VCaP (cell line): ENCODE measurements around the gene ZNF778.

Source experiments
- H3K27ac ChIP-seq: fragments of 450-650 bp; 2 replicates; pipeline ENCODE4 v1.5.1; 2017
- TF ChIP-seq, protein P1 (sequence below): fragments of 450-650 bp; conservative IDR thresholded peaks from 2 replicates; pipeline ENCODE4 v1.5.1; 2017; ENCODE audit warnings: mild to moderate bottlenecking, moderate library complexity

The ZNF778 gene

DNA sequence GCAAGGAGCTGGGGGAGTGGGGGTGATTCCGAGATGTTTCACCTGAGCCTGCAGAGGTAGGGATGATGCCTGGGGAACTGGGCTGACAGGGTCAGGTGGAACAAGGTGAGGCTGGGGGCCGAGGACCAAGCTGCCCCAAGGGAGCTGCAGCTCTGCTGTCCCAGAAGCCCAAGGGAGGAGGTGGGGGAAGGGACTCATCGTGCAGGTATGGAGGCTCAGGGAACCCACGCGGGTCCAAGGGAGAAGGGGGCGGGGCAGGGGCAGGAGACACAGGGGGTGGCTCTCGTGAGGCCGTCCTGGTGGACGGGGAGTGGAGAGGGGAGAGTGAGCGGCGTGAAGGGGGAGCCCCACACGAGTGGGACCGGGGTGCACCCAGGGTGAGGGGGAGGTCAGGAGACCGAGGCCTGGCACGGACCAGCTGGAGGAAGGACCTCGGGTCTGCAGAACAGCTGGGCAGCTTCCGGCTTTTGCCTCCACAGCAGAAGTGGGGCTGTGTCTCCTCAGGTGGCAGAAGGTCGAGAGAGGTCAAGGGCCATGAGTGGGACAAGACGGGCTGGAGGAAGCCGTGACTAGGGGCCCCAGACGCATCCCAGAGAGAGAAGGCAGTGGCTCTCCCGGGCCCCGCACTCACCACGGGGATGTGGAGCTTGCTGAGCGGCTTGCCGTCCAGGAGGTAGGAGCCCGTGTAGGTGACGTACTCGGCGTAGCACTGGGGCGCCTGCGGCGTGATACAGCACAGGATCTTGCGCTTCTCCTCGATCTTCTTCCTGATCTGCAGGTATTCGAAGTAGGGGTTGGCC lies 61.1 kb downstream of the ZNF778 start:
- H3K27ac ChIP-seq, result no peak overlapping the region
- TF ChIP-seq, protein P1, sequence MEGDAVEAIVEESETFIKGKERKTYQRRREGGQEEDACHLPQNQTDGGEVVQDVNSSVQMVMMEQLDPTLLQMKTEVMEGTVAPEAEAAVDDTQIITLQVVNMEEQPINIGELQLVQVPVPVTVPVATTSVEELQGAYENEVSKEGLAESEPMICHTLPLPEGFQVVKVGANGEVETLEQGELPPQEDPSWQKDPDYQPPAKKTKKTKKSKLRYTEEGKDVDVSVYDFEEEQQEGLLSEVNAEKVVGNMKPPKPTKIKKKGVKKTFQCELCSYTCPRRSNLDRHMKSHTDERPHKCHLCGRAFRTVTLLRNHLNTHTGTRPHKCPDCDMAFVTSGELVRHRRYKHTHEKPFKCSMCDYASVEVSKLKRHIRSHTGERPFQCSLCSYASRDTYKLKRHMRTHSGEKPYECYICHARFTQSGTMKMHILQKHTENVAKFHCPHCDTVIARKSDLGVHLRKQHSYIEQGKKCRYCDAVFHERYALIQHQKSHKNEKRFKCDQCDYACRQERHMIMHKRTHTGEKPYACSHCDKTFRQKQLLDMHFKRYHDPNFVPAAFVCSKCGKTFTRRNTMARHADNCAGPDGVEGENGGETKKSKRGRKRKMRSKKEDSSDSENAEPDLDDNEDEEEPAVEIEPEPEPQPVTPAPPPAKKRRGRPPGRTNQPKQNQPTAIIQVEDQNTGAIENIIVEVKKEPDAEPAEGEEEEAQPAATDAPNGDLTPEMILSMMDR, result no peak

DNA sequence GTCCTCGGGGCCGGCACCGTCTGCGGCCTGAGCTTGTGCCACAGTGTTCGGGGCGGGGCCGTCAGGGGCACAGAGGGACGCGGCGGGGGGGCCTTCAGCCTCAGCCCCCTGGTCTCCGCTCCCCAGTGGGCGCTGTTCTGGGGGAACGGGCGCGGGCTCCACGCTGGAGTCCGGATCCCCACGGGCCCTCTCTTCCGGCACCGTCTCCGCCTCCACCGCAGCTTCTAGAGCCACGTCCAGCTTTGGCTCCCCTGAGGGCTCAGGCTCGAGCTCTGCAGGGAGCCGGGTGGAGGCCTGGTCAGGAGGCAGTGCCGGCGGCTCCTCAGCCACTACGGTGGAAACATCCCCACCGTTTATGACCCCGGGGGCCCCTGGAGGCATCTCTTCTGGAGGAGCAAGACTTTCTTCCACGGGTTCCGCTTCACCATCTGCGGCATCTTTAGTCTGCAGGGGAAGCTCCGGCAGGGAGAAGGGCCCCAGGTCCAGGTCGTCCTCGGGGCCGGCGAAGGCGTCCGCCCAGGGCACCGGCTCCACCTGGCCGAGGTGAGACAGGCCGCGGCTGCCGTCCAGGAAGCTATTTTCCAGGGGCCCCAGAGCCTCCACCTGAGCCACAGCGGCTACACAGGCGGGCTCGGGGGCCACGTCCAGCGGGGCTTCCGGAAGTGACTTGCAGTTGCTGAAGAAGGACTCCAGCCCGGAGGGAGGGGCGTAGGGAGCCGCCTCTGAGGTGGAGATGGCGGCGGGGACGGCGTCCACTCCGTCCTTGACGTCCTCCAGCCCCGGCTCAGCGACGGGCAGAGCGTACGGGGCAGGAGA lies 62.4 kb downstream of the ZNF778 start:
- TF ChIP-seq, protein P1, result no peak
- H3K27ac ChIP-seq, result no peak overlapping the region

DNA sequence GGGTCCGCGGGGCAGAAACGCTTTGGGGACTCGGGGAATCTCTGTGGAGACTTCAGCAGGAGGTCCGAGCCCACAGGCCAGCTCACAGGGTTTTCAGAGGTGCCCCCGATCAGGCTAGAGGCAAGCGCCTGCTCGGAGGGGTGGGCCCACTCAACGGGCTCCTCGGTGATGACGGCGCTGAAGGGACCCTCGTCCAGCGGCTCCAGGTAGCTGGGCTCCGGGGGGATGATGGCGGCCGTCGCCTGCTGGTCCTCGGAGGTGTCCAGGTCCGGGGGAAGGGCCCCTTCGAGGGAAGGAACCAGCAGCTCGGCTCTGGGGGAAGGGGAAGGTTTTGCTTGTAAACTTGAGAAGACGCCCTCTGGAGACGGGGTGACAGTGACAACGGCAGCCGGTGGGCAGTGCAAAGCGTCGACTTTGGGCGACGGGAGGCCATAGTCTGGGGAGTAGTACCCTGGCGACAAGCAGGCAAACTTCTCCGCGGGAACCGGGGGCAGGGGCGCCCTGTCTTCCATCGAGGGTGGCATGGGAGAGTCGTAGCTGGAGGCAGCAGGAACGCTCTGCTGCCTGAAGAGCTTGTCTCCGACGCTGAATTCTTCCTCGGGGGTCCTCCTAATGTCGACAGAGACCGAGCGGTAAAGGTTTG lies 63.2 kb downstream of the ZNF778 start:
- TF ChIP-seq, protein P1, result no peak
- no peak overlapping the region for H3K27ac ChIP-seq

- H3K27ac ChIP-seq, result no peak overlapping the region
- TF ChIP-seq, protein P1, result no peak
Observed at GRCh38 chr16:89281189-89281577, 63.7 kb downstream of the ZNF778 start.

DNA sequence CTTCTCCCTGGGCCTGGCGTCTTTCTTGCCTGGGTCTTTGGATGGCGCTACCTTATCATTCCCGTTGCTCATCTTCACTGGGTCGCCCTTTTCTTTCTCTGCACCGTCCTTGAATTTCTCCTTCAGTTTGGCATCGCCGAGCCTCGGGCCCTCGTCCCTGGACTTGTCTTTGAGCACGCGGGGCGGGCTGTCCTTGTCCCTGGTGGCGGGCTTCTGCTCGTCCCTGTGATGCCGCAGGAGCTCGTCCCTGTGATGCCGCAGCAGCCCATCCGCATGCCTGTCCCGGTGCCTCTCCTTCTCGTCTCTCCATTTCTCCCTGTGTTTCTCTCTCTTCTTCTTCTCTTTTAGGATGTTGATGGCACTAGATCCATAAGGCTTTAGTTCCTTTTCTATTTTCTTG lies 64.3 kb downstream of the ZNF778 start:
- no peak overlapping the region for H3K27ac ChIP-seq
- TF ChIP-seq, protein P1, result no peak

- TF ChIP-seq, protein P1, result no peak
Observed at GRCh38 chr16:89282523-89282922, 65.0 kb downstream of the ZNF778 start.

GRCh38 chr16:89283449-89283848 lies 65.9 kb downstream of the ZNF778 start:
- H3K27ac ChIP-seq, result no peak overlapping the region
- TF ChIP-seq, protein P1, result no peak

More at GRCh38 chr16:89282523-89282922, 65.0 kb downstream of the ZNF778 start:
- no peak overlapping the region for H3K27ac ChIP-seq
